H1 (cell line): ENCODE measurements around the gene COL6A3. TPM values are rescaled to one million over a fixed set of nuclear protein-coding genes. Genes with fewer than 3 reads are reported as not detected.

Experiments
- CTCF ChIA-PET: fragments of 300-600 bp; sonication (Branson Sonifier 250); formaldehyde crosslinking; loops from one replicate; lab custom pipeline; 2021; ENCODE audit not compliant: partially characterized antibody; lab: Charles Lee
- POLR2A ChIA-PET: fragments of 300-600 bp; sonication (Branson Sonifier 250); formaldehyde crosslinking; loops from one replicate; lab custom pipeline; 2021; ENCODE audit warnings: inconsistent platforms; ENCODE audit not compliant: partially characterized antibody; lab: Charles Lee
- DNase-seq, 2 experiments: peaks; one replicate each; pipeline versions ENCODE4 v3.0.0 to v3.0.0-alpha.2; 2010 to 2022; ENCODE audit warnings: low spot score in 2 of 2, low read depth in 1 of 2, mixed read lengths in 1 of 2
- FAIRE-seq: peaks from 2 replicates; lab custom pipeline; 2011; peaks lifted over from hg19 to GRCh38; lab: Jason Lieb, UNC
- H2AFZ ChIP-seq: 2 replicates; pipeline ENCODE4 v1.8.1; 2012; ENCODE audit warnings: low read length, inconsistent platforms
- H2AK5ac ChIP-seq: 2 replicates; pipeline ENCODE4 v1.6.1; 2013; ENCODE audit warnings: low read depth, low read length
- H2BK120ac ChIP-seq: replicated peaks from 2 replicates; pipeline ENCODE3; 2013; ENCODE audit warnings: low read depth, low read length, inconsistent platforms
- H2BK12ac ChIP-seq: 2 replicates; pipeline ENCODE4 v1.6.1; 2013; ENCODE audit warnings: low read depth, low read length
- H2BK15ac ChIP-seq: 2 replicates; pipeline ENCODE4 v1.6.1; 2013; ENCODE audit warnings: low read length
- H2BK20ac ChIP-seq: 2 replicates; pipeline ENCODE4 v1.6.1; 2013; ENCODE audit warnings: low read length
- H2BK5ac ChIP-seq: 2 replicates; pipeline ENCODE4 v1.6.1; 2013; ENCODE audit warnings: low read depth, low read length
- H3K14ac ChIP-seq: 2 replicates; pipeline ENCODE4 v1.6.1; 2013; ENCODE audit warnings: inconsistent platforms; ENCODE audit not compliant: insufficient read length
- H3K18ac ChIP-seq: 2 replicates; pipeline ENCODE4 v1.6.1; 2013; ENCODE audit warnings: low read length; ENCODE audit errors: extremely low read depth
- H3K23ac ChIP-seq: 2 replicates; pipeline ENCODE4 v1.6.1; 2013; ENCODE audit warnings: inconsistent platforms; ENCODE audit not compliant: insufficient read length
- H3K23me2 ChIP-seq: 2 replicates; pipeline ENCODE4 v1.6.1; 2013; ENCODE audit warnings: low read depth, low read length
- H3K27ac ChIP-seq: 2 replicates; pipeline ENCODE4 v1.6.1; 2011; ENCODE audit warnings: low read depth, low read length, inconsistent platforms
- H3K27me3 ChIP-seq, 4 experiments: replicated peaks in 1 of 4; 1 replicate in 1 of 4; 2 replicates in 3 of 4; pipeline versions ENCODE4 v1.6.1 to v1.8.1; 2011 to 2013; ENCODE audit warnings: low read length in 3 of 4, mild to moderate bottlenecking in 3 of 4, inconsistent platforms in 2 of 4, mixed read lengths in 2 of 4, moderate library complexity in 1 of 4; ENCODE audit not compliant: control insufficient read depth in 3 of 4, insufficient read depth in 3 of 4; ENCODE audit errors: extremely low read depth in 1 of 4
- H3K36me3 ChIP-seq, 4 experiments: 2 replicates each; pipeline versions ENCODE4 v1.6.1 to v1.8.1; 2011 to 2013; ENCODE audit warnings: mild to moderate bottlenecking in 4 of 4, low read length in 3 of 4, moderate library complexity in 2 of 4, control low read depth in 1 of 4, inconsistent platforms in 1 of 4; ENCODE audit not compliant: insufficient read depth in 4 of 4, control insufficient read depth in 2 of 4
- H3K4ac ChIP-seq: replicated peaks from 2 replicates; pipeline ENCODE3; 2013; ENCODE audit warnings: low read length, low read depth, mixed read lengths, inconsistent platforms; ENCODE audit not compliant: insufficient read length
- H3K4me1 ChIP-seq, 4 experiments: replicated peaks in 1 of 4; 1 replicate in 1 of 4; 2 replicates in 3 of 4; pipeline versions ENCODE4 v1.6.1 to v1.8.1; 2011 to 2013; ENCODE audit warnings: low read length in 3 of 4, inconsistent platforms in 2 of 4, mixed read lengths in 1 of 4; ENCODE audit not compliant: insufficient read depth in 4 of 4, control insufficient read depth in 3 of 4
- H3K4me2 ChIP-seq, 2 experiments: 2 replicates each; pipeline versions ENCODE4 v1.6.1 to v1.8.1; 2011 to 2013; ENCODE audit warnings: low read depth in 2 of 2, low read length in 2 of 2, control low read depth in 1 of 2, inconsistent platforms in 1 of 2, mild to moderate bottlenecking in 1 of 2; ENCODE audit not compliant: insufficient read depth in 1 of 2
- H3K4me3 ChIP-seq, 4 experiments: fragments of 200-600, 300-600 bp in 1 of 4; sonication (generic), shearing (Covaris generic), sonication (Bioruptor Twin) in 1 of 4; 2 replicates each; pipeline versions ENCODE4 v1.5.1 to v1.8.1; 2011 to 2016; ENCODE audit warnings: low read length in 4 of 4, low read depth in 3 of 4, control low read depth in 2 of 4, inconsistent platforms in 2 of 4, mild to moderate bottlenecking in 2 of 4, mixed read lengths in 1 of 4, moderate library complexity in 1 of 4; ENCODE audit not compliant: insufficient read depth in 2 of 4; ENCODE audit errors: extremely low read depth in 1 of 4
- H3K56ac ChIP-seq: replicated peaks from 2 replicates; pipeline ENCODE3; 2013; ENCODE audit warnings: low read depth, mild to moderate bottlenecking, mixed read lengths, low read length, inconsistent platforms; ENCODE audit not compliant: insufficient read length
- H3K79me1 ChIP-seq: 2 replicates; pipeline ENCODE4 v1.6.1; 2013; ENCODE audit warnings: low read depth, low read length, control low read depth
- H3K79me2 ChIP-seq, 2 experiments: 2 replicates each; pipeline versions ENCODE4 v1.6.1 to v1.8.1; 2012 to 2013; ENCODE audit warnings: low read length in 2 of 2, mild to moderate bottlenecking in 2 of 2, inconsistent platforms in 1 of 2; ENCODE audit not compliant: insufficient read depth in 2 of 2, control insufficient read depth in 1 of 2
- H3K9ac ChIP-seq, 4 experiments: replicated peaks in 1 of 4; 1 replicate in 1 of 4; 2 replicates in 3 of 4; pipeline versions ENCODE4 v1.6.1 to v1.8.1; 2011 to 2013; ENCODE audit warnings: low read depth in 3 of 4, low read length in 3 of 4, control low read depth in 2 of 4, mild to moderate bottlenecking in 2 of 4, moderate library complexity in 2 of 4, inconsistent platforms in 1 of 4; ENCODE audit errors: extremely low read depth in 1 of 4
- H3K9me3 ChIP-seq, 2 experiments: 2 replicates each; pipeline versions ENCODE4 v1.6.1 to v1.8.1; 2012 to 2013; ENCODE audit warnings: mild to moderate bottlenecking in 2 of 2, moderate library complexity in 2 of 2, control low read depth in 1 of 2, inconsistent platforms in 1 of 2, low read depth in 1 of 2, low read length in 1 of 2, mixed read lengths in 1 of 2; ENCODE audit not compliant: insufficient read depth in 2 of 2
- H4K20me1 ChIP-seq, 2 experiments: replicated peaks in 1 of 2; 2 replicates each; pipeline versions ENCODE3 to v1.8.1; 2011 to 2013; ENCODE audit warnings: inconsistent platforms in 2 of 2, low read length in 2 of 2, mild to moderate bottlenecking in 1 of 2; ENCODE audit not compliant: insufficient read depth in 2 of 2, control insufficient read depth in 1 of 2
- H4K5ac ChIP-seq: 2 replicates; pipeline ENCODE4 v1.6.1; 2013; ENCODE audit warnings: low read length, low read depth, mixed read lengths, inconsistent platforms; ENCODE audit not compliant: insufficient read length
- H4K8ac ChIP-seq: 2 replicates; pipeline ENCODE4 v1.8.0; 2013; ENCODE audit warnings: mild to moderate bottlenecking, moderate library complexity, low read length, inconsistent platforms; ENCODE audit not compliant: insufficient read depth; ENCODE audit errors: extremely low read depth
- H4K91ac ChIP-seq: replicated peaks from 2 replicates; pipeline ENCODE3; 2013; ENCODE audit warnings: low read length, mixed read lengths, inconsistent platforms; ENCODE audit not compliant: insufficient read length
- CHD1 ChIP-seq: IDR thresholded peaks from 2 replicates; pipeline ENCODE4 v1.6.1; 2012; ENCODE audit warnings: low read depth, low read length, improper control_type of control experiment
- CHD2 ChIP-seq: IDR thresholded peaks from 2 replicates; pipeline ENCODE4 v1.6.1; 2012; ENCODE audit warnings: low read length, improper control_type of control experiment
- KDM5A ChIP-seq: fragments of 200-600 bp; IDR thresholded peaks from 2 replicates; pipeline ENCODE4 v1.7.1; 2012; ENCODE audit warnings: mild to moderate bottlenecking, low read length, inconsistent platforms, mixed read lengths
- YY1 ChIP-seq: IDR thresholded peaks from 2 replicates; pipeline ENCODE4 v1.6.1; 2011; ENCODE audit warnings: low read depth, mild to moderate bottlenecking, low read length
- WGBS, 2 experiments: shearing (Covaris generic) in 1 of 2; methylation state at CpG; one replicate each; pipeline versions ENCODE4 v1.1.6 to v1.1.7; 2013 to 2015; ENCODE audit warnings: low lambda C conversion rate in 2 of 2, mixed read lengths in 2 of 2, inconsistent platforms in 1 of 2, low coverage in 1 of 2, missing lambda C conversion rate in 1 of 2; ENCODE audit not compliant: insufficient replicate concordance in 2 of 2, insufficient coverage in 1 of 2, insufficient read length in 1 of 2; ENCODE audit errors: extremely low coverage in 1 of 2, missing lambda C conversion rate in 1 of 2; 5-methylcytosine and 5-hydroxymethylcytosine counted together
- polyA plus RNA-seq, 7 experiments: library from polyadenylated mRNA; depleted of rRNA in 3 of 7; stranded (reverse) in 5 of 7; unstranded in 2 of 7; fragments of >200 nt in 5 of 7; fragments of 200-250 nt in 2 of 7; gene quantifications; 1 replicate in 5 of 7; 2 replicates in 1 of 7; 4 replicates in 1 of 7; pipeline versions ENCODE4 v1.2.1 to v1.2.3, GENCODE V29; 2011 to 2013; ENCODE audit warnings: missing spikeins in 2 of 7, mixed read lengths in 2 of 7
- total RNA-seq: library from RNA; stranded (reverse); fragmentation: NEBNext Ultra II Directional; extraction: Animal tissue kit (Norgen Biotek cat#: 25700); gene quantifications from 2 replicates; pipeline ENCODE4 v1.2.1, GENCODE V29; 2021

COL6A3 gene
- total and polyA plus RNA-seq, 2 of the 8 experiments (the other 6 are each of a cell fraction or from before 2014, with no cell fraction given), result 1.2 to 3.4 TPM

- no peak overlapping the region for H4K5ac ChIP-seq
- no peak for FAIRE-seq
- TF ChIP-seq YY1 (no peak), CHD2 (no peak), CHD1 (no peak), KDM5A (no peak)
Measured at GRCh38 chr2:237350070-237350469, 63.9 kb downstream of the COL6A3 start.

More at GRCh38 chr2:237350070-237350469, 63.9 kb downstream of the COL6A3 start:
- Histone ChIP-seq H2BK120ac (no peak overlapping the region), H3K79me1 (no peaks in the 10 kb centered on the region), H3K56ac (no peak overlapping the region), H3K36me3 (no peaks in the 10 kb centered on the region), H2BK20ac (no peak overlapping the region), H4K8ac (no peak overlapping the region), H3K27ac (no peak overlapping the region), H3K4me2 (no peak overlapping the region), H2BK12ac (no peak overlapping the region), H3K4ac (no peak overlapping the region), H3K9ac (no peak overlapping the region), H4K20me1 (no peaks in the 10 kb centered on the region), H3K23ac (no peak overlapping the region), H3K18ac (no peak overlapping the region), H2BK5ac (no peak overlapping the region; the same call in 1 of the 2 replicates), H3K4me1 (peaks cover 0 to 4% (median 0%) of the 10 kb centered on the region in 4 experiments; a peak in 2 of 7 replicates), H3K14ac (no peak overlapping the region), H3K9me3 (no peaks in the 10 kb centered on the region), H2BK15ac (no peak overlapping the region), H3K23me2 (no peaks in the 10 kb centered on the region), H3K4me3 (no peak overlapping the region), H4K91ac (no peak overlapping the region), H3K27me3 (no peaks in the 10 kb centered on the region; a peak in 1 of 7 replicates), H2AK5ac (no peak overlapping the region), H3K79me2 (no peaks in the 10 kb centered on the region), H2AFZ (no peak overlapping the region)
- DNase-seq, result no peak
- ChIA-PET CTCF (no interaction called here), POLR2A (no interaction called here)
- WGBS, 2 experiments, result 92% methylated on average over 11 of the region's 11 CpGs; no CpG with 5 or more reads in 1 of the 2 experiments
